ENCODE measurements around the gene MAZ.

DNA sequence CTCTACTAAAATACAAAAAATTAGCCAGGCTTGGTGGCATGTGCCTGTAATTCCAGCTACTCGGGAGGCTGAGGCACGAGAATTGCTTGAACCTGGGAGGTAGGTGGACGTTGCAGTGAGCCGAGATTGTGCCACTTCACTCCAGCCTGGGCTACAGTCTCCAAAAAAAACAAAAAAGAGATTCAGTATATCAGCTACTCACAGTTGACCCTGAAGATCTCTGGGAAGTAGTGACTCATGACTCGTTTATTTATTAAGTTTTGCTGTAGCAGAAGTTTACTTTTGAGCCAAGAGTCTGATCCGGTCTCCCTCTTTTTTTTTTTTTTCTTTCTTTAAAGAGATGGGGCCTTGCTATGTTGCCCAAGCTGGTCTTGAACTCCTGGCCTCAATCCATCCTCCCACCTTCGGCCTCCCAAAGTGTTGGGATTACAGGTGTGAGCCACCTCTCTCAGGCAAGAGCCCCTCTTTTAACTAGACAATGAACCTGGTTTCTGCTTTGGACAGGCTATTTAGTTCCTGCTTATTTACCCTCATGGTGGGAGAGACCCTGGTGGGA is 18.3 kb downstream of the MAZ start:
- TF ChIP-seq, protein P1, sequence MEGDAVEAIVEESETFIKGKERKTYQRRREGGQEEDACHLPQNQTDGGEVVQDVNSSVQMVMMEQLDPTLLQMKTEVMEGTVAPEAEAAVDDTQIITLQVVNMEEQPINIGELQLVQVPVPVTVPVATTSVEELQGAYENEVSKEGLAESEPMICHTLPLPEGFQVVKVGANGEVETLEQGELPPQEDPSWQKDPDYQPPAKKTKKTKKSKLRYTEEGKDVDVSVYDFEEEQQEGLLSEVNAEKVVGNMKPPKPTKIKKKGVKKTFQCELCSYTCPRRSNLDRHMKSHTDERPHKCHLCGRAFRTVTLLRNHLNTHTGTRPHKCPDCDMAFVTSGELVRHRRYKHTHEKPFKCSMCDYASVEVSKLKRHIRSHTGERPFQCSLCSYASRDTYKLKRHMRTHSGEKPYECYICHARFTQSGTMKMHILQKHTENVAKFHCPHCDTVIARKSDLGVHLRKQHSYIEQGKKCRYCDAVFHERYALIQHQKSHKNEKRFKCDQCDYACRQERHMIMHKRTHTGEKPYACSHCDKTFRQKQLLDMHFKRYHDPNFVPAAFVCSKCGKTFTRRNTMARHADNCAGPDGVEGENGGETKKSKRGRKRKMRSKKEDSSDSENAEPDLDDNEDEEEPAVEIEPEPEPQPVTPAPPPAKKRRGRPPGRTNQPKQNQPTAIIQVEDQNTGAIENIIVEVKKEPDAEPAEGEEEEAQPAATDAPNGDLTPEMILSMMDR (IDR thresholded peaks at IDR 0.05): no peak
- TF ChIP-seq POLR2A (IDR thresholded peaks at IDR 0.05): no peak

Measured in thyroid gland (tissue), 4 donors.